IMR-90 (cell line): ENCODE data around the gene ORAI3. TPM values are rescaled to one million over a fixed set of nuclear protein-coding genes. Genes with fewer than 3 reads are reported as not detected.

Experiments used
- ATAC-seq: fragments of 200-7000 bp; cut with Tn5 transposase; 2 replicates; pipeline ENCODE4 v1.9.1; 2020; ENCODE audit warnings: low read depth, mild to moderate bottlenecking, moderate library complexity
- BruUV-seq: library from RNA; stranded (reverse); fragments of 400-500 nt; replicated peaks from 2 replicates; lab custom pipeline; 2021; lab: Mats Ljungman, UMichigan
- CTCF ChIA-PET: fragments of 300-600 bp; formaldehyde crosslinking; extraction: SDS; loops from one replicate; lab custom pipeline; 2021; ENCODE audit warnings: antibody characterized with exemption; lab: Yijun Ruan, JAX
- POLR2A ChIA-PET: fragments of 300-600 bp; sonication (Branson Sonifier 250); formaldehyde crosslinking; loops from one replicate; lab custom pipeline; 2022; ENCODE audit warnings: antibody characterized with exemption; ENCODE audit not compliant: unreplicated experiment; lab: Charles Lee
- DNase-seq: peaks from one replicate; pipeline ENCODE4 v3.0.0; 2013
- H2AFZ ChIP-seq: replicated peaks from 2 replicates; pipeline ENCODE3; 2013; ENCODE audit warnings: low read length, mild to moderate bottlenecking; ENCODE audit not compliant: poor library complexity
- H2AK5ac ChIP-seq: 2 replicates; pipeline ENCODE4 v1.6.1; 2013; ENCODE audit warnings: low read depth, low read length, inconsistent platforms
- H2AK9ac ChIP-seq: replicated peaks from 2 replicates; pipeline ENCODE3; 2013; ENCODE audit warnings: mild to moderate bottlenecking, low read depth, low read length, moderate library complexity; ENCODE audit not compliant: poor library complexity
- H2BK120ac ChIP-seq: 2 replicates; pipeline ENCODE4 v1.6.1; 2013; ENCODE audit warnings: low read depth, low read length, inconsistent platforms
- H2BK15ac ChIP-seq: 3 replicates; pipeline ENCODE4 v1.6.1; 2013; ENCODE audit warnings: low read depth, low read length, inconsistent platforms
- H2BK20ac ChIP-seq: 2 replicates; pipeline ENCODE4 v1.6.1; 2013; ENCODE audit warnings: low read depth, mild to moderate bottlenecking, inconsistent platforms, low read length, moderate library complexity
- H2BK5ac ChIP-seq: 2 replicates; pipeline ENCODE4 v1.6.1; 2013; ENCODE audit warnings: mild to moderate bottlenecking, low read depth, low read length, inconsistent platforms; ENCODE audit not compliant: poor library complexity, severe bottlenecking
- H3K14ac ChIP-seq: replicated peaks from 2 replicates; pipeline ENCODE4 v1.6.1; 2013; ENCODE audit warnings: low read depth, low read length, inconsistent platforms
- H3K18ac ChIP-seq: 2 replicates; pipeline ENCODE4 v1.6.1; 2013; ENCODE audit warnings: low read depth, low read length, control low read depth
- H3K23ac ChIP-seq: 2 replicates; pipeline ENCODE4 v1.6.1; 2013; ENCODE audit warnings: low read depth, low read length, inconsistent platforms
- H3K27ac ChIP-seq: 2 replicates; pipeline ENCODE4 v1.5.1; 2013; ENCODE audit warnings: mild to moderate bottlenecking, control low read depth, low read length; ENCODE audit not compliant: insufficient read depth
- H3K27me3 ChIP-seq: 2 replicates; pipeline ENCODE4 v1.6.1; 2013; ENCODE audit warnings: low read length; ENCODE audit not compliant: control insufficient read depth, insufficient read depth
- H3K36me3 ChIP-seq: 2 replicates; pipeline ENCODE4 v1.6.1; 2013; ENCODE audit warnings: low read length, mixed read lengths; ENCODE audit not compliant: control insufficient read depth, insufficient read depth
- H3K4ac ChIP-seq: 2 replicates; pipeline ENCODE4 v1.6.1; 2013; ENCODE audit warnings: low read depth, low read length, inconsistent platforms
- H3K4me1 ChIP-seq: 2 replicates; pipeline ENCODE4 v1.6.1; 2013; ENCODE audit warnings: low read length, mixed read lengths; ENCODE audit not compliant: control insufficient read depth, insufficient read depth
- H3K4me2 ChIP-seq: 2 replicates; pipeline ENCODE4 v1.6.1; 2013; ENCODE audit warnings: low read depth, mild to moderate bottlenecking, control low read depth, low read length, moderate library complexity
- H3K4me3 ChIP-seq: 2 replicates; pipeline ENCODE4 v1.5.1; 2013; ENCODE audit warnings: low read depth, mild to moderate bottlenecking, control low read depth, low read length, moderate library complexity; ENCODE audit not compliant: insufficient read depth
- H3K56ac ChIP-seq: 2 replicates; pipeline ENCODE4 v1.6.1; 2013; ENCODE audit warnings: low read length, inconsistent platforms; ENCODE audit not compliant: insufficient read depth; ENCODE audit errors: extremely low read depth
- H3K79me1 ChIP-seq, 2 experiments: 2 replicates each; pipeline ENCODE4 v1.6.1; 2013; ENCODE audit warnings: low read length in 2 of 2, inconsistent platforms in 1 of 2, low read depth in 1 of 2
- H3K9ac ChIP-seq: 2 replicates; pipeline ENCODE4 v1.6.1; 2013; ENCODE audit warnings: low read depth, low read length, control low read depth
- H3K9me1 ChIP-seq: 2 replicates; pipeline ENCODE4 v1.6.1; 2013; ENCODE audit warnings: low read length, inconsistent platforms; ENCODE audit not compliant: insufficient read depth
- H3K9me3 ChIP-seq: 2 replicates; pipeline ENCODE4 v1.6.1; 2013; ENCODE audit warnings: low read length; ENCODE audit not compliant: control insufficient read depth, insufficient read depth
- H4K20me1 ChIP-seq: 2 replicates; pipeline ENCODE4 v1.6.1; 2013; ENCODE audit warnings: low read length, inconsistent platforms; ENCODE audit not compliant: insufficient read depth
- H4K5ac ChIP-seq: 2 replicates; pipeline ENCODE4 v1.6.1; 2013; ENCODE audit warnings: mild to moderate bottlenecking, low read depth, low read length, control low read depth
- H4K8ac ChIP-seq, 2 experiments: 2 replicates each; pipeline ENCODE4 v1.6.1; 2013; ENCODE audit warnings: low read depth in 2 of 2, low read length in 2 of 2, control low read depth in 1 of 2, inconsistent platforms in 1 of 2
- H4K91ac ChIP-seq: 2 replicates; pipeline ENCODE4 v1.6.1; 2013; ENCODE audit warnings: low read depth, low read length, inconsistent platforms; ENCODE audit not compliant: insufficient read depth
- BHLHE40 ChIP-seq: fragments of 150-350 bp; IDR thresholded peaks from 2 replicates; pipeline ENCODE4 v1.6.1; 2016; ENCODE audit warnings: mild to moderate bottlenecking, low read depth, low read length
- CTCF ChIP-seq: conservative IDR thresholded peaks from 2 replicates; pipeline ENCODE4 v1.5.1; 2012; ENCODE audit warnings: mild to moderate bottlenecking, low read depth, low read length, improper control_type of control experiment
- FOS ChIP-seq: fragments of 150-350 bp; IDR thresholded peaks from 2 replicates; pipeline ENCODE4 v1.6.1; 2016; ENCODE audit warnings: low read depth, low read length
- WGBS, 2 experiments: methylation state at CpG; one replicate each; pipeline versions ENCODE4 v1.1.5 to v1.1.7; 2013; ENCODE audit warnings: missing lambda C conversion rate in 2 of 2; ENCODE audit not compliant: insufficient read length in 1 of 2; ENCODE audit errors: extremely low coverage in 2 of 2; 5-methylcytosine and 5-hydroxymethylcytosine counted together
- dilution Hi-C: fragments of 300-500 bp; cut with HindIII; formaldehyde crosslinking; loops from one replicate; pipeline ENCODE4 v1.14.3; 2018; ENCODE audit warnings: low sequenced_read_pairs; ENCODE audit not compliant: unreplicated experiment
- in situ Hi-C: fragments of 300-500 bp; cut with MboI; formaldehyde crosslinking; loops from 3 replicates; pipeline ENCODE4 v1.14.3; 2019; ENCODE audit warnings: low sequenced_read_pairs, inconsistent platforms, mixed read lengths
- intact Hi-C: fragments of 100-400 bp; cut with micrococcal nuclease; formaldehyde crosslinking; loops from 2 replicates; pipeline ENCODE4 v1.10.0; 2022
- polyA plus RNA-seq, 3 experiments: library from polyadenylated mRNA; depleted of rRNA; stranded (reverse); fragments of >200 nt; gene quantifications; 2 replicates each; pipeline ENCODE4 v1.2.3, GENCODE V29; 2012; ENCODE audit warnings: low replicate concordance in 1 of 3
- total RNA-seq: library from RNA; depleted of rRNA; stranded (reverse); fragments of >200 nt; gene quantifications from 2 replicates; pipeline ENCODE4 v1.2.3, GENCODE V29; 2012

Gene ORAI3
- total and polyA plus RNA-seq, 2 of the 4 experiments (the other 2 are of a cell fraction), result 6.8 to 16.9 TPM

- ATAC-seq (no peak), DNase-seq (no peak)
- intact Hi-C loops (loop anchor here (5.0 to 10.0 kb wide), 3 partner anchors 124 to 914 kb away; partner anchors contain the start of genes ZNF646 and ZNF668), dilution Hi-C loops (no loop called here), in situ Hi-C loops (no loop called here)
- Histone ChIP-seq H3K9me3 (no peaks in the 10 kb centered on the region), H3K27ac (no peak overlapping the region), H3K4me2 (no peak overlapping the region; the same call in 1 of the 2 replicates), H3K36me3 (peaks cover 11% of the 10 kb centered on the region; the same call in 1 of the 2 replicates), H2BK120ac (no peak overlapping the region), H3K9me1 (peaks cover 11% of the 10 kb centered on the region; the same call in 1 of the 2 replicates), H4K8ac (no peak overlapping the region), H3K4me3 (no peak overlapping the region), H3K27me3 (no peaks in the 10 kb centered on the region), H3K18ac (no peak overlapping the region), H3K14ac (no peak overlapping the region), H2BK5ac (no peak overlapping the region), H2BK20ac (no peak overlapping the region), H2AK9ac (peak overlapping the region; percentile 100), H3K4me1 (peaks cover 7% of the 10 kb centered on the region), H3K9ac (no peak overlapping the region), H4K5ac (no peak overlapping the region), H3K23ac (no peak overlapping the region), H2AK5ac (no peak overlapping the region), H3K56ac (no peak overlapping the region), H3K79me1 (peaks cover 10 to 38% of the 10 kb centered on the region in 2 experiments; a peak in 3 of 4 replicates), H2BK15ac (no peak overlapping the region), H4K20me1 (peaks cover 10% of the 10 kb centered on the region), H3K4ac (no peak overlapping the region), H2AFZ (no peak overlapping the region), H4K91ac (no peak overlapping the region)
- no TSS peak for BruUV-seq
- ChIA-PET POLR2A (interaction anchor here (0.5 kb wide), 1 partner anchor 117 kb away, joined by 3 read pairs; no protein-coding TSS in a partner anchor), CTCF (no interaction called here)
- no peak for TF ChIP-seq FOS
- no peak for TF ChIP-seq BHLHE40
- TF ChIP-seq CTCF, result no peak
- no CpG with 5 or more reads among the region's 1 CpG for WGBS, 2 experiments
Observed at GRCh38 chr16:30951193-30951592, 2.3 kb downstream of the ORAI3 start.
